Activated T-helper 17 cell treated with anti-CD3 and anti-CD28 coated beads, Interleukin-2, amount 50 U/mL, for 72 hours (primary cell): ENCODE results near the gene SMARCD1. TPM values are rescaled to one million over a fixed set of nuclear protein-coding genes. Genes with fewer than 3 reads are reported as not detected.

Experiments
- ATAC-seq: fragments of 150-1000 bp; cut with Tn5 transposase; replicated peaks from 2 replicates; pipeline ENCODE4 v1.10.0; 2021; ENCODE audit warnings: mild to moderate bottlenecking, moderate library complexity
- H3K27ac Mint-ChIP-seq: one replicate; pipeline ENCODE4 v1.8.0; 2022; ENCODE audit warnings: mixed read lengths
- H3K27me3 Mint-ChIP-seq: one replicate; pipeline ENCODE4 v1.8.0; 2022; ENCODE audit warnings: mixed read lengths
- H3K36me3 Mint-ChIP-seq: one replicate; pipeline ENCODE4 v1.8.0; 2022; ENCODE audit warnings: low read depth, mild to moderate bottlenecking, mixed read lengths
- H3K4me1 Mint-ChIP-seq: one replicate; pipeline ENCODE4 v1.8.0; 2022; ENCODE audit warnings: mixed read lengths
- H3K4me3 Mint-ChIP-seq: one replicate; pipeline ENCODE4 v1.8.0; 2022; ENCODE audit warnings: mild to moderate bottlenecking, mixed read lengths
- H3K9me3 Mint-ChIP-seq: one replicate; pipeline ENCODE4 v1.8.0; 2022; ENCODE audit warnings: mixed read lengths
- total RNA-seq, 2 donors: library from RNA; stranded (reverse); gene quantifications; one replicate each; pipeline ENCODE4 v1.2.3, GENCODE V29; 2022

The SMARCD1 gene
- total RNA-seq, 2 donors from 2014 or later: 29.4 to 57.3 TPM

DNA sequence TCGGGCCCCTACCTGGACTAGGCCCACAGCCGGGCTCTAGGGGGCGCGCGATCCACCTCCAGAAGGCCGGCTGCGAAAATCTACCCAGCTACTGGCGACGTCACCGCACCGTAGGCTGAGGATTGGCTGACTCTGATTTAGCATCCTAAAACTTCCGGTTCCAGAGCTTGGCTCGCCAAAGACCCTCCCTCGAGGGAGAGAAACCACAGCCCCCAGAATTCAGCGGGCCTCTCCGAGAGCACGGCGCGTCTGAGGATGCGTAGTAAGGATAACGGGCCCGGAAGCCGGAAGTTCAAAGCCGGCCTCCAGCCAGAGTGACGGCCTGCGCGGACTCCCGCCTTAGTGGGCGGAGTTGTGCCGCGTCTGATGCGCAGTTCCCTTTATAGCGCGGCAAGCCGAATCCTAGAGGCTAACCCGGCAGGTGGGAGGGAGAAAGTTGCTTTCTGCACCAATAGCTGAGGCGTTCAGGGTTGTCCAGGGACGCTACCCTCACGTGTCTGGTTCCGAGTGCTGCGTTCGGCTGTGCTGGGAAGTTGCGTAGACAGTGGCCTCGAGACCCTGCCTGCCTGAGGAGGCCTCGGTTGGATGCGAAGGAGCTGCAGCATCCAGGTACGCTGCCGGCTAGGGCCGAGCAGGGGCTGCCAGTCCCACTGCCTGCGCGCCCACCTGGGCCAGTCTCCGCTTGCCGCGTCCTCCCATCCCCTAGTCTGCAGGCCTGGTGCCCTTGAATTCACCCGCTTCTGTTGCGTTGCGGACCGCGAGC, 26.7 kb downstream of the SMARCD1 start, which contains the start of gene COX14:
Gene COX14 (plus strand): TSS at position 544 of the 763 bp plus-strand sequence. CDS start 7,808 bp downstream, outside the sequence.
- no peaks in the 10 kb centered on the region for H3K9me3 Mint-ChIP-seq
- H3K36me3 Mint-ChIP-seq: peaks cover 35% of the 10 kb centered on the region
- H3K27ac Mint-ChIP-seq: peak within 1 kb of the TSS; percentile 99
- peaks cover 26% of the 10 kb centered on the region for H3K4me1 Mint-ChIP-seq
- no peaks in the 10 kb centered on the region for H3K27me3 Mint-ChIP-seq
- peak; percentile 90 for ATAC-seq
- peak within 1 kb of the TSS; percentile 99 for H3K4me3 Mint-ChIP-seq

DNA sequence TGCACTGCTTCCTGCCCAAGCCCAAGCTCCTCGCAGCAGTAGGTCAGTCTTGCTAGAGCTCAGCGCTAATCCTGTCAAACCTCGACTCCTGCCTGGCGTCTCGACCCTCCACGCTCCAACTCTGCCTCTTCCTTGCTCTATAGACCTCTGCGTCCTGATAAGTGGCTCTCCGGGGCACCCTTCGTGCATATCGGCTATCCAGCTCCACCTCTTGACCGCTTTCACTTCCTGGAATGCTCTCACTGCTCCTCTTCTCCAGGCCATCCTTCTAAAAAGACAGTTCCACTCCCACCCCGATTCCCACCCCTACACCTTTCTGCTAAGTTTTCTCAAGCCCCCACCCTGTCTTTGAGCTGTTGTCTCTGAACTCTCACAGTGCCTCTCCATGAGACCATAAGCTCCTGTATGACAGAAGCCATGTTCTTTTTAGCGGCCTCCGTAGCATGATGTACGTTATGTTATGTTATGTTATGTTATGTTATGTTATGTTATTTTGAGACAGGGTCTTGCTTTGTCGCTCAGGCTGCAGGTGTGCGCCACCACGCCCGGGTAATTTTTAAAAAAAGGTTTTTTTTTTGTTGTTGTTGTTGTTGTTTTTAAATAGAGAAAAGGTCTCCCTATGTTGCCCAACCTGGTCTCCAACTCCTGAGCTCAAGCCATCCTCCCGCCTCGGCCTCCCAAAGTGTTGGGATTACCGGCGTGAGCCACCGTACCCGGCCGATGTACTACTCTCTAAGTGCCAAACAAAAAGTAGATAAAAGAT, 27.5 kb downstream of the SMARCD1 start:
- Mint-ChIP-seq H3K9me3 (no peaks in the 10 kb centered on the region), H3K27me3 (no peaks in the 10 kb centered on the region), H3K27ac (peak overlapping the region; percentile 99), H3K4me3 (peak overlapping the region; percentile 99), H3K4me1 (peaks cover 26% of the 10 kb centered on the region), H3K36me3 (peaks cover 42% of the 10 kb centered on the region)
- peak; percentile 2 for ATAC-seq

- Mint-ChIP-seq H3K4me3 (peak overlapping the region; percentile 12), H3K27me3 (no peaks in the 10 kb centered on the region), H3K27ac (peak overlapping the region; percentile 52), H3K9me3 (no peaks in the 10 kb centered on the region), H3K4me1 (peaks cover 24% of the 10 kb centered on the region), H3K36me3 (peaks cover 80% of the 10 kb centered on the region)
- ATAC-seq: no peak
Observed at GRCh38 chr12:50117057-50117622, 32.0 kb downstream of the SMARCD1 start.

- Mint-ChIP-seq H3K36me3 (peaks cover 95% of the 10 kb centered on the region), H3K4me1 (peaks cover 22% of the 10 kb centered on the region), H3K27ac (peak overlapping the region; percentile 61), H3K9me3 (no peaks in the 10 kb centered on the region), H3K27me3 (no peaks in the 10 kb centered on the region), H3K4me3 (no peak overlapping the region)
- no peak for ATAC-seq
Observed at GRCh38 chr12:50119387-50119786, 34.2 kb downstream of the SMARCD1 start.

- H3K36me3 Mint-ChIP-seq: peaks cover 99% of the 10 kb centered on the region
- no peak overlapping the region for H3K4me3 Mint-ChIP-seq
- H3K27ac Mint-ChIP-seq: no peak overlapping the region
- ATAC-seq: no peak
- H3K4me1 Mint-ChIP-seq: peaks cover 22% of the 10 kb centered on the region
- H3K9me3 Mint-ChIP-seq: no peaks in the 10 kb centered on the region
- no peaks in the 10 kb centered on the region for H3K27me3 Mint-ChIP-seq
Observed at GRCh38 chr12:50120521-50120920, 35.4 kb downstream of the SMARCD1 start.

DNA sequence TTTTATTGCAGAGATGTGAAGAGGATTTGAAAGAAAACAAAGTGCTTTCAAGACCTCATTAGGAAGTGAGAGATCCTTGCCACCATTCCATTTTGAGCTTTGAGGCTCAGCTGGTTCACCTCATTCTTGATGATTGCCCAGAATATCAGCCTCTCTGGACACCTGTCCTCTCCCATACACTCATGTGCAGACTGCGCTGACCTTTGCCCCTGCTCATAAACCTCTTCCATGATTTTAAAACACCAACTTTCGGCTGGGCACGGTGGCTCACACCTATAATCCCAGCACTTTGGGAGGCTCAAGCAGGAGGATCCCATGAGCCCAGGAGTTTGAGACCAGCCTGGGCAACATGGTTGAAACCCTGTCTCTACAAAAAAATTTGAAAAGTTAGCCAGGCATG, 35.8 kb downstream of the SMARCD1 start:
- H3K27ac Mint-ChIP-seq: peak overlapping the region; percentile 23
- no peak for ATAC-seq
- peaks cover 22% of the 10 kb centered on the region for H3K4me1 Mint-ChIP-seq
- H3K4me3 Mint-ChIP-seq: no peak overlapping the region
- no peaks in the 10 kb centered on the region for H3K27me3 Mint-ChIP-seq
- H3K36me3 Mint-ChIP-seq: peaks cover 99% of the 10 kb centered on the region
- no peaks in the 10 kb centered on the region for H3K9me3 Mint-ChIP-seq

DNA sequence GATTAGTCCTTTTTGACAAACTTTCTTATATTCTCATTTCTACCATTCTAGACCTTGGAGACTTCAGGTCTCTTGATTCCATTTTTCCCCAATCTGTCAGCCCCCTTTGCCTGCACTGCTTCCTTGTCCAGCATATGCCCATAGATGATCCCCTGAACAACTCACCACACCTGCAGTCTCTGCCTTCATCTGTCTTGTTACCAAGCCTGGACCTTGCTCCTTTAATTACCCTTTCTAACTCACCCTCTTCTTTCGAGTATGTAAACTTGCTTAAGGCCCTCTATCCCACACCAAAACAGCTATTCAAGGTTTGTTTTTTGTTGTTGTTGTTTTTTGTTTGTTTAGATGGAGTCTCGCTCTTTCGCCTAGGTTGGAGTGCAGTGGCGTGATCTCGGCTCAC, 36.5 kb downstream of the SMARCD1 start:
- peaks cover 22% of the 10 kb centered on the region for H3K4me1 Mint-ChIP-seq
- ATAC-seq: no peak
- H3K9me3 Mint-ChIP-seq: no peaks in the 10 kb centered on the region
- peaks cover 99% of the 10 kb centered on the region for H3K36me3 Mint-ChIP-seq
- no peaks in the 10 kb centered on the region for H3K27me3 Mint-ChIP-seq
- H3K4me3 Mint-ChIP-seq: no peak overlapping the region
- H3K27ac Mint-ChIP-seq: peak overlapping the region; percentile 23

DNA sequence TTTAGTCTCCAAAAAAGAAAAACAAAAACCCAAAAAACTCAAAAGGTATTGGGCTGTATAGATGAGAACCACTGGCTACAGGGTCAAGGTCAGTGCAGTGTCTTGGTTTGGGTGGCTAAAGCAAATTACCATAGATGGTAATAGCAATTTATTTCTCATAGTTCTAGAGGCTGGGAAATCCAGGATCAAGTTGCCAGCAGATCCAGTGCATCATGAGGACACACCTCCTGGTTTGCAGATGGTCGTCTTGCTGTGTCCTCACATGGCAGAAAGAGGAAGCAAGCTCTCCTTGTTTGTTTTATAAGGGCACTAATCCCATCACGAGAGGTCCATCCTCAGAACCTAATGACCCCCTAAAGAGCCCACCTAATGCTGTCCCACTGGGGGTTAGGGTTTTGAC, 38.1 kb downstream of the SMARCD1 start:
- ATAC-seq: no peak
- no peak overlapping the region for H3K27ac Mint-ChIP-seq

GRCh38 chr12:50127546-50127945, 42.4 kb downstream of the SMARCD1 start:
- ATAC-seq: no peak
- Mint-ChIP-seq H3K27ac (no peak overlapping the region), H3K4me1 (peaks cover 11% of the 10 kb centered on the region), H3K27me3 (no peaks in the 10 kb centered on the region), H3K4me3 (no peak overlapping the region), H3K36me3 (peaks cover 100% of the 10 kb centered on the region), H3K9me3 (no peaks in the 10 kb centered on the region)

More for the DNA sequence above, 38.1 kb downstream of the SMARCD1 start:
- H3K4me1 Mint-ChIP-seq: peaks cover 22% of the 10 kb centered on the region
- no peak overlapping the region for H3K4me3 Mint-ChIP-seq
- no peaks in the 10 kb centered on the region for H3K9me3 Mint-ChIP-seq
- peaks cover 99% of the 10 kb centered on the region for H3K36me3 Mint-ChIP-seq
- H3K27me3 Mint-ChIP-seq: no peaks in the 10 kb centered on the region

GRCh38 chr12:50129290-50129689, 44.1 kb downstream of the SMARCD1 start:
- H3K27ac Mint-ChIP-seq: no peak overlapping the region
- H3K4me3 Mint-ChIP-seq: no peak overlapping the region
- H3K4me1 Mint-ChIP-seq: peaks cover 14% of the 10 kb centered on the region
- ATAC-seq: no peak
- no peaks in the 10 kb centered on the region for H3K27me3 Mint-ChIP-seq
- H3K36me3 Mint-ChIP-seq: peaks cover 100% of the 10 kb centered on the region
- no peaks in the 10 kb centered on the region for H3K9me3 Mint-ChIP-seq

DNA sequence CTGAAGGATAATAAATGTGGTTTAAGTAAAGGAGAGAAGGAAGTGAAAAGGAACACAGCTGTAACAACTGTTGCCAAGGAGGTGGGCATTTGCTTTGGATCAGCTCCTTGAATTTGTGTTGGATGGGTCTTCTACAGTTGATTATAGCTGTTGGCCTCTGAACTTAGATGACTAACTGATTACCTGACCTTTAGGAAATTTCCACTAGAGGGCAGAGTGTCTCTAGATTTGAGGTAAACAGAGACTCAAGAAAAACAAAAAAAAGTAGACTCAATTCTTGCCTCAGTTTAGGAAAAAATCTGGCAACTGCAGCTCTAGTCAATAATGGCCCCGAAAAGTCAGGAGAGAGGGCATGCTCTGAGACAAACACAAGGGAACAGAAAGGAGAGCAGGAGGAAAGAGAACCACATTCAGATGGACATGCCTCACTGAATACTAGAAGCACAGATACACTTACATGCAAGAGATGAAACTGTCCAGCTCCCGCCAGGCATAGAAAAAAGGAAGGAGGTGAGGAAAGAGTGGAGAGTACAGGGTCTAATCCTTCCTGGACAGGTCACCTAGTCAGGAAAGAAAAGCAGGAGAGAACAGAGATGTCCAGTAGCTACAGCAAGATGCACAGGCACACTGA, 47.5 kb downstream of the SMARCD1 start:
- Mint-ChIP-seq H3K27ac (peak overlapping the region; percentile 27), H3K4me1 (peaks cover 10% of the 10 kb centered on the region), H3K27me3 (no peaks in the 10 kb centered on the region), H3K36me3 (peaks cover 99% of the 10 kb centered on the region), H3K9me3 (no peaks in the 10 kb centered on the region), H3K4me3 (no peak overlapping the region)
- peak; percentile 64 for ATAC-seq

DNA sequence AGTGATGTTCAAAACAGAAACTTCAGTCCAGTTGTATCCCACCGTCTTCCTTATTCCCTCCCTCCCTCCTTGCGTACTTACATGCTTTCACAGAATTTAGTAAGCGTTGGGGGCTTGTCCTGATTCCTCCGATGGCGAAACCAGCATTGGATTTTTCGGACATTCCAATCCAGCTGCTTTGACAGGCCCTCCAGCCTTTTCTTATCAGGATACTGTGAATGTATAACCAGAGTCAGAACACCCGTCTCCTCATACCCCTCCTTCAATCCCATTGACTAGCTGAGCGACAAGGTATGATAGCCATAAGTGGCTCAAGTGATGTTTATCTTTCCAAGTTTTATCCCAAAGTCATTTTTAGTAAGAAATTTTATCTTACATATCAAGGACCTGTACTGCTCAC, 57.9 kb downstream of the SMARCD1 start:
- H3K4me1 Mint-ChIP-seq: no peaks in the 10 kb centered on the region

GRCh38 chr12:50145439-50145838, 60.3 kb downstream of the SMARCD1 start:
- ATAC-seq: no peak

More for the DNA sequence above, 57.9 kb downstream of the SMARCD1 start:
- no peak for ATAC-seq
- Mint-ChIP-seq H3K27me3 (no peaks in the 10 kb centered on the region), H3K27ac (no peak overlapping the region), H3K36me3 (peaks cover 65% of the 10 kb centered on the region), H3K4me3 (no peak overlapping the region), H3K9me3 (no peaks in the 10 kb centered on the region)

GRCh38 chr12:50147281-50147680, 62.1 kb downstream of the SMARCD1 start:
- Mint-ChIP-seq H3K4me1 (peaks cover 17% of the 10 kb centered on the region), H3K27ac (no peak overlapping the region), H3K36me3 (peaks cover 31% of the 10 kb centered on the region), H3K4me3 (no peak overlapping the region), H3K9me3 (no peaks in the 10 kb centered on the region), H3K27me3 (no peaks in the 10 kb centered on the region)
- no peak for ATAC-seq

More at GRCh38 chr12:50145439-50145838, 60.3 kb downstream of the SMARCD1 start:
- H3K9me3 Mint-ChIP-seq: no peaks in the 10 kb centered on the region
- H3K27ac Mint-ChIP-seq: no peak overlapping the region
- no peaks in the 10 kb centered on the region for H3K27me3 Mint-ChIP-seq
- peaks cover 6% of the 10 kb centered on the region for H3K4me1 Mint-ChIP-seq
- H3K4me3 Mint-ChIP-seq: no peak overlapping the region
- peaks cover 49% of the 10 kb centered on the region for H3K36me3 Mint-ChIP-seq
